DND-41 (cell line): ENCODE measurements around the gene ACTR3C.

Experiments used
- ATAC-seq: fragments of 200-7000 bp; cut with Tn5 transposase; 3 replicates; pipeline ENCODE4 v1.9.1; 2021; ENCODE audit warnings: low read depth; ENCODE audit not compliant: insufficient read depth
- DNase-seq: peaks from one replicate; pipeline ENCODE4 v3.0.0-alpha.2; 2020
- H2AFZ ChIP-seq: 2 replicates; pipeline ENCODE4 v1.6.0; 2012; ENCODE audit warnings: low read depth, low read length
- H3K27ac ChIP-seq: 2 replicates; pipeline ENCODE4 v1.5.1; 2012; ENCODE audit warnings: low read length, inconsistent platforms
- H3K27me3 ChIP-seq: fragments of 200-600 bp; sonication (generic); 2 replicates; pipeline ENCODE4 v1.6.0; 2012; ENCODE audit warnings: low read length, mild to moderate bottlenecking, inconsistent platforms; ENCODE audit not compliant: insufficient read depth, poor library complexity
- H3K36me3 ChIP-seq: 2 replicates; pipeline ENCODE4 v1.5.1; 2012; ENCODE audit warnings: low read length, inconsistent platforms; ENCODE audit not compliant: insufficient read depth
- H3K4me1 ChIP-seq: 2 replicates; pipeline ENCODE4 v1.5.1; 2012; ENCODE audit warnings: mild to moderate bottlenecking, low read length; ENCODE audit not compliant: insufficient read depth
- H3K4me2 ChIP-seq: 2 replicates; pipeline ENCODE4 v1.6.0; 2012; ENCODE audit warnings: mild to moderate bottlenecking, moderate library complexity, low read length, inconsistent platforms; ENCODE audit not compliant: insufficient read depth
- H3K4me3 ChIP-seq, 2 experiments: fragments of 200-600 bp in 1 of 2; shearing (Covaris generic) in 1 of 2; 2 replicates each; pipeline ENCODE4 v1.5.1; 2012 to 2016; ENCODE audit warnings: inconsistent platforms in 2 of 2, low read length in 2 of 2, mild to moderate bottlenecking in 2 of 2, low read depth in 1 of 2, moderate library complexity in 1 of 2
- H3K79me2 ChIP-seq: 2 replicates; pipeline ENCODE4 v1.6.0; 2012; ENCODE audit warnings: low read length, inconsistent platforms; ENCODE audit not compliant: insufficient read depth
- H3K9ac ChIP-seq: 2 replicates; pipeline ENCODE4 v1.6.0; 2012; ENCODE audit warnings: low read depth, mild to moderate bottlenecking, inconsistent platforms, low read length, moderate library complexity
- H3K9me3 ChIP-seq: 2 replicates; pipeline ENCODE4 v1.5.1; 2012; ENCODE audit warnings: low read length, moderate library complexity, mild to moderate bottlenecking, inconsistent platforms; ENCODE audit not compliant: insufficient read depth, severe bottlenecking
- H4K20me1 ChIP-seq: 2 replicates; pipeline ENCODE4 v1.6.0; 2012; ENCODE audit warnings: low read length; ENCODE audit not compliant: insufficient read depth
- EZH2 ChIP-seq: IDR thresholded peaks from 3 replicates; pipeline ENCODE4 v1.6.1; 2012; ENCODE audit warnings: borderline replicate concordance, low read depth, mild to moderate bottlenecking, moderate library complexity, low read length, inconsistent platforms; ENCODE audit not compliant: severe bottlenecking
- TF ChIP-seq, protein P1 (sequence below): IDR thresholded peaks from 2 replicates; pipeline ENCODE4 v1.5.1; 2012; ENCODE audit warnings: borderline replicate concordance, low read length, moderate library complexity, mild to moderate bottlenecking; ENCODE audit not compliant: poor library complexity, severe bottlenecking; ENCODE audit errors: extremely low read depth

The ACTR3C gene

DNA sequence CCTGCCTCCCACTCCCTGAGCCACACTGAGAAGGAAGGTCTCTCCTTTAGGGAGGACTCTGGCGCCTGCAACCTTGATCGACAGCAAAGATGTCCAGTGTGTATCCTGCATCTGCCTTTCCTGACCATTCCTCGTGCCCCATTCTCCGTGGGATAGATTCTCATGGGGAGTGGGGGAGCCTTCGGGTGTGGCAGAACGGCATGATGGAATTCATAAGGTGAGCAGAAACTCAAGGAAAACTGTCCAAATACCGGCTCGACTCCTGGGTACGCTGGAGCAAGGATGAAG lies 18.7 kb upstream of the ACTR3C start:
- no peak overlapping the region for H3K4me3 ChIP-seq

DNA sequence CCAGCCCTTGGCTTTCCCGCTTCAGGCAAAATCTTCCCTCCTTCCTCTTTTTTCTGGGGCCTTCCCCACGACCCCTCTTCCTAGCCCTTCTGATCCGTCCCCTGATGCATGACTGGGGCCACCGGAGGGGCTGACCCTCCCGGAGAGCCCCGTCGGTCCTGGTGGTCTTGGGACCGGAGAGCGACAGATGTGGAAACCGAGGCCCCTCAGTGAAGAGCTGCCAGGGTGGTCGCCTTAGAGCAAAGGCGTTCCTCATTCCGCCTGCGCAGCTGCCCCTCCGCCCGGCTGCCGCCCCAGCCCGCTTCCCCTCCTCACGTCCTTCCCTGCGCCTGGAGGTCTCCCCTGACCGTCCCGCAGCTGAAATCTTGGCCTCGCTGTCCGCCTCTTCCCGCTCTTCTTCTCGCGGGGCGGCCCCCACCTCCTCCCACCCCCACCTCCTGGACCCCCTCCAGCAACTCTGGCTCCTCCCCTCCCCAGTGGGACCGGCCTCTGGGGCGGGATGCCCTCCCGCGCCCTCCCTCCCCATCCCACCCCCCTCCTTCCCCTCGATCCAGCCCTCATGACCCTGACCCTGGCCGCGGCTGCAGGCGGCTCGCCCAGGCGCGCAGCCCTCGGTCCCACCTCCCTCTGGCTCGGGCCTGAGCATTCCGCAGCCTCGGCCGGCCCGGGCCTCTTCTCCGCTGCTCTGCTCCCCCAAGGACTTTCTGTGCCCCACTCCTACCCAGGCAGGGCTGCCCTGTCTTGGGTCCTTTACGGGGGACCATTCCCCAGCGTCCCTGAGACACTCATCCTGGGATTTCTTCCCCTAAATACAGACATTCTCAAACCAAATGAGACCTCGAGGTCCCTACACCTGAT lies 18.1 kb upstream of the ACTR3C start, which contains the start of gene RARRES2:
Gene RARRES2, minus strand, starts transcription at position 367 of the 858 bp plus-strand sequence. CDS start 1,020 bp downstream, outside the sequence.
- Histone ChIP-seq H3K79me2 (no peaks in the 10 kb centered on the region), H3K9ac (no peak within 1 kb of the TSS), H3K4me2 (no peak within 1 kb of the TSS), H4K20me1 (peaks cover 15% of the 10 kb centered on the region), H3K27me3 (no peaks in the 10 kb centered on the region), H3K36me3 (peaks cover 61% of the 10 kb centered on the region), H3K4me3 (no peak within 1 kb of the TSS), H3K4me1 (no peaks in the 10 kb centered on the region), H3K27ac (no peak within 1 kb of the TSS), H3K9me3 (peaks cover 11% of the 10 kb centered on the region), H2AFZ (no peak within 1 kb of the TSS)
- TF ChIP-seq, protein P1, sequence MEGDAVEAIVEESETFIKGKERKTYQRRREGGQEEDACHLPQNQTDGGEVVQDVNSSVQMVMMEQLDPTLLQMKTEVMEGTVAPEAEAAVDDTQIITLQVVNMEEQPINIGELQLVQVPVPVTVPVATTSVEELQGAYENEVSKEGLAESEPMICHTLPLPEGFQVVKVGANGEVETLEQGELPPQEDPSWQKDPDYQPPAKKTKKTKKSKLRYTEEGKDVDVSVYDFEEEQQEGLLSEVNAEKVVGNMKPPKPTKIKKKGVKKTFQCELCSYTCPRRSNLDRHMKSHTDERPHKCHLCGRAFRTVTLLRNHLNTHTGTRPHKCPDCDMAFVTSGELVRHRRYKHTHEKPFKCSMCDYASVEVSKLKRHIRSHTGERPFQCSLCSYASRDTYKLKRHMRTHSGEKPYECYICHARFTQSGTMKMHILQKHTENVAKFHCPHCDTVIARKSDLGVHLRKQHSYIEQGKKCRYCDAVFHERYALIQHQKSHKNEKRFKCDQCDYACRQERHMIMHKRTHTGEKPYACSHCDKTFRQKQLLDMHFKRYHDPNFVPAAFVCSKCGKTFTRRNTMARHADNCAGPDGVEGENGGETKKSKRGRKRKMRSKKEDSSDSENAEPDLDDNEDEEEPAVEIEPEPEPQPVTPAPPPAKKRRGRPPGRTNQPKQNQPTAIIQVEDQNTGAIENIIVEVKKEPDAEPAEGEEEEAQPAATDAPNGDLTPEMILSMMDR: no peak
- TF ChIP-seq EZH2: no peak
- DNase-seq: no peak
- ATAC-seq: no peak

More for the DNA sequence above, 18.7 kb upstream of the ACTR3C start:
- Histone ChIP-seq H3K4me2 (no peak overlapping the region), H3K9me3 (peaks cover 11% of the 10 kb centered on the region), H2AFZ (no peak overlapping the region), H3K9ac (no peak overlapping the region), H3K79me2 (no peaks in the 10 kb centered on the region), H3K27ac (no peak overlapping the region), H4K20me1 (peaks cover 10% of the 10 kb centered on the region), H3K27me3 (no peaks in the 10 kb centered on the region), H3K4me1 (no peaks in the 10 kb centered on the region), H3K36me3 (peaks cover 55% of the 10 kb centered on the region)
- no peak for DNase-seq
- TF ChIP-seq, protein P1: no peak
- no peak for TF ChIP-seq EZH2
- ATAC-seq: no peak

DNA sequence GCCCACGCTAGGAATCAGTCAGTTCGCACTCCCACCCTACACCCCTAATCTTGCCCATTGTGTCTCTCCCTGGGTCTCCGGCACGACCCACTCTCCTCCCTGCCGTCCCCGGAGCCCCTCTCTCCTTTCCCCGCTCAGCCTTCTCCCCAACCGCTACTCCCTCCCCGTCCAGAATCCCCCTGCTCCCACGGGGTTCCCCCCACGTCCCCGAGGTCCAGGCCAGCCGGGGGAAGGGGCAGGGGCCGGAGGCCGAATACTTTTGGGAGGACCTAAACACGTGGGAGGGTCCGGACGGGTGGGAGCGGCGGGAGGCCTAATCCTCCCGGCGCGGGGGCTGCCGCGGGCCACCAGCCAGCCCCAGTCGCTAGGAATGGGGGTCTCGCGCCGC lies 17.5 kb upstream of the ACTR3C start:
- DNase-seq (no peak), ATAC-seq (no peak)
- Histone ChIP-seq H3K27me3 (no peaks in the 10 kb centered on the region), H3K4me2 (no peak overlapping the region), H3K9me3 (peaks cover 11% of the 10 kb centered on the region), H3K27ac (no peak overlapping the region), H3K36me3 (peaks cover 67% of the 10 kb centered on the region), H3K79me2 (peaks cover under 1% of the 10 kb centered on the region; the same call in 1 of the 2 replicates), H3K4me3 (no peak overlapping the region), H2AFZ (no peak overlapping the region), H4K20me1 (peaks cover 20% of the 10 kb centered on the region), H3K4me1 (no peaks in the 10 kb centered on the region), H3K9ac (no peak overlapping the region)
- TF ChIP-seq EZH2: no peak
- TF ChIP-seq, protein P1: no peak
